ENCODE data around the gene MNS1.
"Not testable (repeated sequence)": the region's sequence is repeated elsewhere in the genome, so short reads cannot be mapped to it uniquely, and the experiment has no call there.

The MNS1 gene

DNA sequence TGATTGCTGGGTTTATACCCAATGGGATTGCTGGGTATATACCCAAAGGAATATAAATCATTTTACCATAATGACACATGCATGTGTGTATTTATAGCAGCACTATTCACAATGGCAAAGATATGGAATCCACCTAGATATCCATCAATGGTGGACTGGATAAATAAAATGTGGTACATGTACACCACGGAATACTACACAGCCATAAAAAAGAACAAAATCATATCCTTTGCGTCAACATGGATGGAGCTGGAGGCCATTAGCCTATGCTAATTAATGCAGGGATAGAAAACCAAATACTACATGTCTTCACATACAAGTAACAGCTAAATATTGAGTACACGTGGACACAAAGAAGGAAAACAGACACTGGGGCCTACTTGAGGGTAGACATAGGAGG lies 22.6 kb downstream of the MNS1 start:
- DNase-seq, result no peak

DNA sequence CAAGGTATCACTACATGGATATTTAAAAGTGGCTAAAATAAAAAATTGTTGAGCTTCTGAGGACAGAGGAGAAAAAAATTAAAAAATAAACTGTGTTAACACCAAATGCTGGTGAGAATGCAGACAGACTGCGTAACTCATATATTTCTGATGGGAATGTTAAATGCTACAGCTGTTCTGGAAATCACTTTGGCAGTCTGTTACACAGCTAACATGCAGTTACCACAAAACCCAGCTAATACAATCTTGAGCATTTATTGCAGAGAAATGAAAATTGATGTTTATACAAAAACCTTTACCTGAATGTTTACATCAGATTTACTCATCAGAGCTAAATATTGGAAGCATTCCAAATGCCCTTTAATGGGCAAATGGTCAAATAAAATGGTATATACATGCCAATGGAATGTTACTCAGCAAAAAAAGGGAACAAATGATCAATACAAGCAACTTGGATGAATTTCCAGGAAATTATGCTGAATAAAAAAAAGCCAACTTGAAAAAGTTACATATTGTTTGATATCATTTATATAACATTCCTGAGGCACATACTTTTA lies 24.6 kb downstream of the MNS1 start:
- no peak for DNase-seq

DNA sequence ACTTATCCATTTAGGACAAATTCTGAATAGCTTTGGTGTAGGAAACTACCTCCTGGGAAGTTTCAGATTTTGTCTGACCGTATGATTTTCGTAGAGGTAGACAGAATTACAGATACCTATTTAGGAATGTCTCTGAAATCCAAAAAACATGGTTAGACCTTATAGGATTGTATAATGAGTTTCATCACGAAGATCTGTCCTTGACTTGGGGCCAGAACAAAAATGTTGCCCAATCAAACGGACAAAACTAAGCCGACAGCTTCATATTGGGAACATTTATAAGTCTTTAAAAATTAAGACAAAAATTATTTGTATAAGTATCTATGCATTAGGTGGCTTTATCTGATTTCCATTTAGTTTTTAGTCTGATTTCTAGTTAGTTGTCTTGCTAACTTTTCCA lies 32.6 kb downstream of the MNS1 start:
- DNase-seq, result no peak

DNA sequence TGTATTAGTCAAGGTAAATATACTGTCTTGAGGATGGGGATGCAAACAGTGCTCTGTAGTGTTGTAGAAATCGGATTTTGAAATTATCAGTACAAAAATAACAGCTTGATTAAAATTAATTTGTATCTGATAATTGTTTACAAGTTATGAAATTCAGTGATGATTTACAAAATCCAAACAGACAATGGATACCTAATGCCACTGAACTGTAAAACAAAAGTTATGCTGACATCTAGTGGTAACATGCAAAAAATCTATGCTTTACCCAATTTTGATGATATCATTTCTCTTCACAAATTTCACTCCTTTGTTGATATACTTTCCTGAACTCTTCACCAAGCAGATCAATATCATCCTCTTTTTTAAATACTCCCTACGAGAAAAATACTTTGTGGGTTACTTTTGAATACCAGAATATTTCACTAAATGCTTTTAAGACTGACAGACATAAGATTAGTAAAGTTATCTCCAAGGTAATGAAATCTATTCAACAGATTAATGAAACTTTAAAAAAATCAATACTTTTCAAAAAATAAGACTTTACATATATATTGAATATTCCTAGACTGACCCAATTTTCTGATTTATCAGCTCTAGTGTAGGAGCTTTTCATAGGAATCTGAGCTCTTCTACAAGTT lies 36.0 kb downstream of the MNS1 start:
- DNase-seq, result no peak

DNA sequence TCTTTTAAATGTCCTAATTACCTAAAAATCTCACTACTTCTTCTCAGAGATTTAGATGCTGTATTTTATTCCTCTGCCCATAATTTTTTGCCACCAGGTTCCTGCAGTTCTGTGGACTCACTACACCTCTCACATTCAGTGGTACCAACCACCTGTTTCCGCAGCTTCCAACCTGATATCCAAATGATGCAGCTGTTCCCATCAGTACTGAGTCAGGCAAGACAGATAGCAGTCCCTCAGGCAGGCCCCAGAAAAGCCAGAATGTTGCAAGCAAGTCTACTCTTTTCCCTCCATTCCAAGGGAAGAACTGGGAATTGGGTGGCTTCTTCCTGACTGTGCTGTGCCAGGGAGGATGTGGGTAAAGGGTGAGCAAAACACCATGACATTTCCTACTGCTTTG lies 39.0 kb downstream of the MNS1 start:
- no peak for DNase-seq

DNA sequence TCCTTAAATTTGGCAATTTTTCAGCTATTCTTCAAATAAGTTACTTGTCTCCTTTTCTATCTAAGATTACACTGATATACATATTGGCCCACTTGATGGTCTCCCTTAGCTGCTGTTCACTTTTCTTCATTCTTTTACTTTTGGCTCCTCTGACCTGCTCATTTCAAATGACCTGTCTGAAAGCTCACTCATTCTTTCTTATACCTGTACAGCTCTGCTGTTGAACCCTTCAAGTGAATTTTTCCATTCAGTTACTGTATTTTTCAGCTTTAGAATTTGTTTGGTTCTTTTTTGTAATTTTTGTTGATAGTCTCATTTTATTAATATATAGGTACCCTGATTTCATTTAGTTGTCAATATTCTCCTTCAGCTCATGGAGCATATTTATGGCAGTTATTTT lies 39.7 kb downstream of the MNS1 start:
- DNase-seq, result no peak

DNA sequence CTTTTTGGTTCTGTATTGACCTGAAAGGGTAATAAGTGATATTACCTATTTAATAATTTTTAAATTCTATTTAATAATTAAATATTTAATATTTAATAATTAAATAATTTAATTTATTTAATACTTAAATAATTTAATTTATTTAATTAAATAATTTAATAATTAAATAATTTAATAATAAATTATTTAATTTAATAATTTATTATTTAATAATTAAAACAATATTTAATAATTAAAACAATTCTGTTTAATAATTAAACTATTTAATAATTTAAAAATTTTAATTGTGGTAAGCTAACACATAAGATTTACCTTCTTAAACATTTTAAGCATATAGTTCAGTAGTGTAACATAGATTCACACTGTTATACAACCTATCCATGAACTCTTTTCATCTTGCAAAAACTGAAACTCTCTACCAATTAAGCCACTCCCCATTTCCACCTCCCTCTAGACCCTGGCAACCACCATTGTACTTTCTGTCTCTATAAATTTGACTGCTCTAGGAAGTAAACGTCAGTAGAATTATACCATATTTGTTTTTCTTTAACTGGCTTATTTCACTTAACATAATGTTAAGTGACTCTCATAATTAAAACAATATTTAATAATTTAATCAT lies 51.7 kb downstream of the MNS1 start:
- not testable (repeated sequence) for DNase-seq

DNA sequence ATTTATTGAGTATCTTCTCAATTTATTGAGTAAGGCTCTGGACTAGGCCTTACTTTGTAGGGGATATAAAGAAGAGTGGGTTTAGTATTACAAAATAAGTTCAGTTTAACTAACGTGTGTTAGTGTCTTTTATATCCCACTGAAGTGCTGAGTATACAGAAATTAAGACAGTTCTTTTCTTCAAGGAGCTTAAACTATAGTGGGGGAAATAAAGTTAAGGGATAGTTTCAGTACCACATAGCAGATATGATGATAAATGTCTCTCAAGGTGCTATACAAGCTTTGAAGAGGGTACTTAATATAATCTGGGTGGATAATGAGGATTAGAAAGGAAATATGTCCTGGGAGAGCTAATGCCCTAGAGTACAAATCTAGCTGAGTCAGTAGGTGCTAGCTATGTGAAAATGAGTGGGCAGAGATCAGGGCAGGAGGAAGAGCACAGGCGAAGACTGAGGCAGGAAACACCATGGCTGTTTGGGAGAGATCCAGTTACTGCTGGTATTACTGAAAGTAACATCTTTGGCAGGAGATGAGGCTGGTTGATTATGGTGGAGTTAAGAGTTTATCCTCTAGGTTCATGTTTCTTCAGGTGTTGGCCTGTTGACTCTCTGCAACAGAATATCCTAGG lies 53.7 kb downstream of the MNS1 start:
- no peak for DNase-seq

DNA sequence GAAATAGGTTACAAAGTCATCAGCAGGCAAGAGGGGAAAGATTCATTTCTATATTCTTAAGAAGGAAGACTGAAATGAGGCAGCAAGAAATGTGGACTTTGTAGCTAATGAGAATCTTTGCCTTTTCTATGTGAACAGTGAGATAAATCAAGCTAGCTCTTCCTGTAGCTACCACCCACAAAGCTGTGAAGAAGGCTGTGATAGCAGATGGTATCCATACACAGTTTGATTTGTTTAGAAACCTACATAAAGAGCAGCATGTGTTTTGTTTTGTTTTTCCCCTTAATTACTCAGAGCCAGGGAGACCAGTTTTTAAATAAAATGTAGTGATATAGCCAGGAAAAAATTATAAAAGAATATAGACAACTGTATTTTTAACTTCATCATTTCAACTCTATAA lies 54.2 kb downstream of the MNS1 start:
- DNase-seq, result no peak

DNA sequence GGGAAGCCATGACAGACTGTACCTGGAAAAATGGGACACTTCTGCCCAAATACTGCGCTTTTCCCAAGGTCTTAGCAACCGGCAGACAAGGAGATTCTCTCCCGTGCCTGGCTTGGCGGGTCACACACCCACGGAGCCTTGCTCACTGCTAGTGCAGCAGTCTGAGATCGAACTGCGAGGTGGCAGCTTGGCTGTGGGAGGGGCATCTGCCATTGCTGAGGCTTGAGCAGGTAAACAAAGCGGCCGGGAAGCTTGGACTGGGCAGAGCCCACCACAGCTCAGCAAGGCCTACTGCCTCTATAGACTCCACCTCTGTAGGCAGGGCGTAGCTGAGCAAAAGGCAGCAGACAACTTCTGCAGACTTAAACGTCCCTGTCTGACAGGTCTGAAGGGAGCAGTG lies 65.7 kb downstream of the MNS1 start:
- not testable (repeated sequence) for DNase-seq

DNA sequence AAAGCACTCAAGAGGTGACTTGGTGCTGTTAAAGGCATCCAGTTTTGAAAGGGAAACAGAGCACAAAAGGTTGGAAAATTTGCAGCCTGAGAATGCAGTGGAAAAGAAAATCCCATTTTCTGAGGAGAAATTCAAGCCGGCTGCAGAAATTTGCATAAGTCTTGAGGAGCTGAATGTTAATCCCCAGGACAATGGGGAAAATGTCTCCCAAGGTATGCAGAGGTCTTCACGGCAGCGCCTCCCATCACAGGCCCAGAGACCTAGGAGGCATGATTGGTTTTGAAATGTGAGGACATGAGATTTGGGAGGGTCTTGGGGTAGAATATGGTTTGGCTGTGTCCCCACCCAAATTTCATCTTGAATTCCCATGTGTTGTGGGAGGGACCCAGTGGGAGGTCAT lies 67.6 kb downstream of the MNS1 start:
- DNase-seq, result not testable (repeated sequence)

DNA sequence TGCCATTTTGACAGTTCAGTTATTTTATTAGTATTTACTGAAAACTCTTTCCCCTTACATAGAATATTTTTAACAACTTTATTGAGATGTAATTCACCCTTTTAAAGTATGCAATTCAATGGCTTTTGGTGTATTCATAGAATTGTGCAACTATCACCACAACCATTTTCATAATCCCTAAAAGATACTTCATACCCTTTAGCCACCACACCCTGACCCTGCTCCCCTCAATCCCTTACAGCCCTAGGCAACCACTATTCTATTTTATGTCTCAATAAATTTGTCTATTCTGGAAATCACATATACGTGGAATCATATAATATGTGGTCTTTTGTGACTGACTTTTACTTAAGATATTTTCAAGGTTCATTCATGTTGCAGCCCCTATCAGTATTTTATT lies 70.0 kb downstream of the MNS1 start:
- no peak for DNase-seq

DNA sequence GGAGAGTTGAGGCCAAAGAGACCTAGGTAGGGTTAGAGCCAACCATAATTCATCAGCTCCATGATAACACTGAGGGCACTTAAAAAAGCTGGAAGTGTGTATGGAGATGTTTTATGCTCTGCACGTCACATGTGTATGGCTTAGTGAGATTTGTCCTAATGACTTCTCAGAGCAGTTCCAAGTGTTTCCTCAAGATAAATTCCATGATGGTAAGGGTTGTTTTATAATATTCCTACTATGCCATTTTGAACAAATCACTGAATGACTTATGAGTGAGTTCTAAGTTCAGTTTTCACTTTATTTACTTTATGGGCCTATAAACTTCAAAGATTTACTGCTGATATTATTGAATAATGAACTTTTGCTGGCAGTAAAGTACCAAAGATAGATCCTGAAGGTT lies 71.7 kb downstream of the MNS1 start:
- no peak for DNase-seq

DNA sequence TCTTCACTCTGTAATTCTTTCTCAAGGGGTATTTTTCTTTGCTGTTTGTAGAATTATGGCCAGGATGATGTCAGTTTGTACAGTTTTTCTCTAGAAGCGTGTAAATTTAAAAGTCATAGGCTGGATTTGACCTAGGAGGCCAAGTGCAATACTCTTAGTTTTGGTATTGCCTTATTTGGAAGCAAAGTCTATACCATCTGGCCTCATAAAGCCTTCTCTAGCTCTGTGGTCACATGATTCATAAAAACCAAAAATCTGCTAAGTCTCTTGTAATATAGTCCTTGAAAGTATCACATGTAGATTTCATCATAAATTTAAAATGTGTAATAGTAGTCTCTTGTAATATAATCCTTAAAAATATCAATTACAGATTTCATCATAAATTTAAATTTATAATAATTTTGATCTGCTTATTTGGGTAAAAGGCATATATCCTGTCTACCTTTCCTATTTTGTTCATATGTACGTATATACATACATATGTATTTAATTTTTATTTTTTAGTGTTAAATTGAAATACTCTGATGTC lies 74.1 kb downstream of the MNS1 start:
- DNase-seq, result no peak

DNA sequence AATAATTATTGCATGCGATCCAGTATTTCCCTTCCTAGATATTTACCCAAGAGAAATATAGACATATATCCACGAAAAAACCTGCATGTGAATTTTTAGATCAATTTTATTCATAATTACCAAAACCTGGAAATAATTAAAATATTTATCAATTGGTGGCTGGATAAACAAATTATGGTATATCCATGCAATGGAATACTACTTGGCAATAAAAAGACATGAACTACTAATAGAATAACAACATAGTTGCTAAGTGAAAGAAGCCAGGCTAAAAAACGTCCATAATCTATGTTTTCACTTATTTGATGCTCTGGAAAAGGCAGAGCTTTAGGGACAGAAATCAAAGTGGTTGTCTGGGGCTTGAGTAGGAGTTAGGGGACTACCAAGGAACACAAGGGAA lies 79.0 kb downstream of the MNS1 start:
- DNase-seq, result no peak

DNA sequence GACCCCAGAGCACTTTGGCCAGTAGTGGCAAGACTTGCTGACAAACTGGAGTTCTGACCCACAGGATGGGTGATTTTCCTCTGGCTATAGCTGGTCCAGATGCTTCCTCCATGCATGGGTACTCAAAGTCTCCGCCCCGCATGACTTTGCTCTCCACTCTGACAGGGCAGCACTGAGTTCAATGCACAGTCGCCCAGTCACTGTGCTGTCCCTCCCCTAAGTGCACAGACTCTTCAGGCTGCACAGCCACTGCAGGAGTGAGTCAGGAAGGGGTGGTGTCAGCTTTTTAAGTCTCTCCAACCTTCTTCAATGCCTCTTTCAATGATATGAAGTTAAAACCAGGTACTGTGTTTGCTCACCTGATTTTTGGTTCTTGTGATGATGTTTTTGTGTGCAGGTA lies 81.9 kb downstream of the MNS1 start:
- DNase-seq, result no peak
